ENCODE data around the gene MYO9A.

The MYO9A gene

GRCh38 chr15:72118017-72118978 is at the start of gene MYO9A, which contains the start of gene SENP8:
TSS of gene MYO9A (minus strand) at chr15:72118150. CDS start at chr15:72046563, 71,587 bp downstream.
TSS of gene SENP8 (plus strand) at chr15:72118403. CDS start at chr15:72139624, 21,221 bp downstream.
- peak; percentile 99 for DNase-seq

GRCh38 chr15:72167445-72167844 is 49.5 kb upstream of the MYO9A start:
- DNase-seq = no peak

GRCh38 chr15:72166716-72167417 is 48.9 kb upstream of the MYO9A start:
- no peak for DNase-seq

- DNase-seq = no peak
These were observed 45.8 kb upstream of the MYO9A start for GRCh38 chr15:72163719-72164118.

- no peak for DNase-seq
These were observed 44.6 kb upstream of the MYO9A start for GRCh38 chr15:72162569-72162968.

- DNase-seq = no peak
These were observed 43.6 kb upstream of the MYO9A start for GRCh38 chr15:72161361-72162132.

- no peak for DNase-seq
These were observed 42.8 kb upstream of the MYO9A start for GRCh38 chr15:72160696-72161245.

GRCh38 chr15:72156928-72157327 is 39.0 kb upstream of the MYO9A start:
- DNase-seq = no peak

GRCh38 chr15:72155635-72156616 is 38.0 kb upstream of the MYO9A start:
- peak; percentile 72 for DNase-seq

GRCh38 chr15:72155003-72155621 is 37.2 kb upstream of the MYO9A start:
- no peak for DNase-seq

- no peak for DNase-seq
These were observed 36.4 kb upstream of the MYO9A start for GRCh38 chr15:72154316-72154715.

- no peak for DNase-seq
These were observed 35.5 kb upstream of the MYO9A start for GRCh38 chr15:72153269-72154000.

- no peak for DNase-seq
These were observed 29.5 kb upstream of the MYO9A start for GRCh38 chr15:72147418-72147817.

GRCh38 chr15:72146934-72147333 is 29.0 kb upstream of the MYO9A start:
- DNase-seq = no peak

- DNase-seq = no peak
These were observed 28.3 kb upstream of the MYO9A start for GRCh38 chr15:72146221-72146620.

GRCh38 chr15:72141171-72142084 is 23.5 kb upstream of the MYO9A start:
- DNase-seq = no peak

- no peak for DNase-seq
These were observed 22.1 kb upstream of the MYO9A start for GRCh38 chr15:72140088-72140487.

- DNase-seq = no peak
These were observed 21.7 kb upstream of the MYO9A start for GRCh38 chr15:72139667-72140066.

All from activated CD4-positive, alpha-beta T cell treated with anti-CD3 and anti-CD28 coated beads for 1 hour (primary cell).